Liver (tissue), 9 donors: ENCODE measurements around the gene JCAD. TPM values are rescaled to one million over a fixed set of nuclear protein-coding genes. Genes with fewer than 3 reads are reported as not detected.

ENCODE experiments used
- DNase-seq: peaks from one replicate; pipeline ENCODE4 v3.0.0-alpha.2; 2017; ENCODE audit warnings: low spot score
- H3K27ac ChIP-seq, 2 donors: one replicate each; pipeline ENCODE4 v1.7.0; 2013; ENCODE audit warnings: inconsistent platforms in 2 of 2, low read length in 2 of 2, control low read depth in 1 of 2, low read depth in 1 of 2, mild to moderate bottlenecking in 1 of 2
- H3K27me3 ChIP-seq, 4 donors: one replicate each; pipeline versions ENCODE4 v1.6.1 to v1.7.0; 2013; ENCODE audit warnings: low read length in 3 of 4, inconsistent platforms in 1 of 4, mild to moderate bottlenecking in 1 of 4, moderate library complexity in 1 of 4; ENCODE audit not compliant: control insufficient read depth in 4 of 4, insufficient read depth in 4 of 4
- H3K36me3 ChIP-seq, 4 donors: one replicate each; pipeline versions ENCODE4 v1.6.1 to v1.7.0; 2013; ENCODE audit warnings: low read length in 3 of 4, mild to moderate bottlenecking in 3 of 4, low read depth in 1 of 4, moderate library complexity in 1 of 4; ENCODE audit not compliant: control insufficient read depth in 4 of 4, insufficient read depth in 3 of 4
- H3K4me1 ChIP-seq, 4 donors: one replicate each; pipeline versions ENCODE4 v1.6.1 to v1.7.0; 2013; ENCODE audit warnings: low read length in 3 of 4, mild to moderate bottlenecking in 3 of 4, moderate library complexity in 1 of 4; ENCODE audit not compliant: control insufficient read depth in 4 of 4, insufficient read depth in 4 of 4
- H3K4me3 ChIP-seq, 3 donors: one replicate each; pipeline versions ENCODE4 v1.6.1 to v1.7.0; 2013; ENCODE audit warnings: low read length in 3 of 3, control low read depth in 1 of 3, low read depth in 1 of 3, mild to moderate bottlenecking in 1 of 3
- H3K9ac ChIP-seq, 2 donors: one replicate each; pipeline ENCODE4 v1.7.0; 2013; ENCODE audit warnings: low read length in 2 of 2, mild to moderate bottlenecking in 2 of 2, moderate library complexity in 2 of 2, control low read depth in 1 of 2, low read depth in 1 of 2
- H3K9me3 ChIP-seq, 4 donors: one replicate each; pipeline versions ENCODE4 v1.6.1 to v1.7.0; 2013; ENCODE audit warnings: low read length in 3 of 4; ENCODE audit not compliant: control insufficient read depth in 4 of 4
- ATF3 ChIP-seq: IDR thresholded peaks from 2 replicates; pipeline ENCODE4 v1.6.1; 2016; ENCODE audit warnings: antibody characterized with exemption
- EGR1 ChIP-seq, 2 donors: IDR thresholded peaks; 2 replicates each; pipeline ENCODE4 v1.6.1; 2016 to 2018; ENCODE audit warnings: antibody characterized with exemption in 2 of 2, low read depth in 2 of 2
- FOXA1 ChIP-seq: IDR thresholded peaks from 2 replicates; pipeline ENCODE4 v1.6.1; 2016; ENCODE audit warnings: antibody characterized with exemption
- FOXA2 ChIP-seq: IDR thresholded peaks from 2 replicates; pipeline ENCODE4 v1.6.1; 2016; ENCODE audit warnings: antibody characterized with exemption
- GABPA ChIP-seq, 2 donors: IDR thresholded peaks in 1 of 2; conservative IDR thresholded peaks in 1 of 2; 2 replicates each; pipeline ENCODE4 v1.6.1; 2016; ENCODE audit warnings: antibody characterized with exemption in 2 of 2, mild to moderate bottlenecking in 1 of 2, moderate library complexity in 1 of 2
- HNF4A ChIP-seq, 2 donors: conservative IDR thresholded peaks; 2 replicates each; pipeline ENCODE4 v1.6.1; 2016; ENCODE audit warnings: antibody characterized with exemption in 2 of 2, mild to moderate bottlenecking in 2 of 2
- HNF4G ChIP-seq: IDR thresholded peaks from 2 replicates; pipeline ENCODE4 v1.6.1; 2016; ENCODE audit warnings: antibody characterized with exemption
- JUND ChIP-seq, 2 donors: IDR thresholded peaks; 2 replicates each; pipeline ENCODE4 v1.6.1; 2016; ENCODE audit warnings: antibody characterized with exemption in 2 of 2
- NR2F2 ChIP-seq: IDR thresholded peaks from 2 replicates; pipeline ENCODE4 v1.6.1; 2016; ENCODE audit warnings: antibody characterized with exemption
- RAD21 ChIP-seq, 2 donors: IDR thresholded peaks; 2 replicates each; pipeline ENCODE4 v1.6.1; 2016; ENCODE audit warnings: antibody characterized with exemption in 2 of 2, mild to moderate bottlenecking in 2 of 2
- RXRA ChIP-seq, 2 donors: IDR thresholded peaks; 2 replicates each; pipeline ENCODE4 v1.6.1; 2017 to 2018; ENCODE audit warnings: antibody characterized with exemption in 2 of 2, mild to moderate bottlenecking in 1 of 2
- SP1 ChIP-seq: IDR thresholded peaks from 2 replicates; pipeline ENCODE4 v1.6.1; 2018; ENCODE audit warnings: antibody characterized with exemption, mild to moderate bottlenecking
- TAF1 ChIP-seq: conservative IDR thresholded peaks from 2 replicates; pipeline ENCODE4 v1.6.1; 2016; ENCODE audit warnings: antibody characterized with exemption, mild to moderate bottlenecking
- YY1 ChIP-seq: IDR thresholded peaks from 2 replicates; pipeline ENCODE4 v1.6.1; 2016; ENCODE audit warnings: antibody characterized with exemption, mild to moderate bottlenecking
- WGBS: extraction: QIAGEN DNeasy Blood & Tissue Kit; methylation state at CpG from one replicate; pipeline ENCODE4 v1.1.7; 2013; 5-methylcytosine and 5-hydroxymethylcytosine counted together
- polyA plus RNA-seq, 2 donors: library from polyadenylated mRNA; stranded (reverse) in 1 of 2; unstranded in 1 of 2; fragments of 200-250 nt in 1 of 2; fragments of >200 nt in 1 of 2; fragmentation: Nextera tagmentation in 1 of 2; extraction: Ambion mirVana in 1 of 2; gene quantifications; one replicate each; pipeline versions ENCODE4 v1.2.1 to v1.2.3, GENCODE V29; 2013 to 2015
- total RNA-seq, 2 donors: library from RNA; depleted of rRNA; stranded (reverse); fragments of >200 nt; gene quantifications; one replicate each; pipeline ENCODE4 v1.2.3, GENCODE V29; 2014
- TF ChIP-seq, protein P1 (sequence below): IDR thresholded peaks from 2 replicates; pipeline ENCODE4 v1.6.1; 2016; ENCODE audit warnings: antibody characterized with exemption, mild to moderate bottlenecking
- TF ChIP-seq, protein P2 (sequence below): IDR thresholded peaks from 2 replicates; pipeline ENCODE4 v1.6.1; 2016; ENCODE audit warnings: antibody characterized with exemption
- TF ChIP-seq, protein P3 (sequence below): fragments of 150-350 bp; IDR thresholded peaks from 2 replicates; pipeline ENCODE4 v1.5.1; 2017; ENCODE audit warnings: improper control_type of control experiment, low read depth, low read length; ENCODE audit not compliant: missing input control
- TF ChIP-seq, protein P4 (sequence below): IDR thresholded peaks from 2 replicates; pipeline ENCODE4 v1.6.1; 2016; ENCODE audit warnings: antibody characterized with exemption
- donor health status: healthy.
- donor health status: healthy.
- donor health status: healthy.
- donor health status: healthy.
- donor health status: healthy.

The JCAD gene
- total and polyA plus RNA-seq, 4 donors, result 0.77 to 3.2 (median 1.1) TPM

GRCh38 chr10:29968585-29968984 is 90.8 kb downstream of the JCAD start:
- no peak overlapping the region for H3K4me3 ChIP-seq
- DNase-seq, result no peak
- no peaks in the 10 kb centered on the region for H3K9me3 ChIP-seq
- H3K9ac ChIP-seq, result no peak overlapping the region
- H3K27me3 ChIP-seq, result no peaks in the 10 kb centered on the region
- TF ChIP-seq FOXA2 (no peak), RXRA (IDR thresholded peaks at IDR 0.05) (no peak), SP1 (no peak), TAF1 (no peak), YY1 (no peak), EGR1 (IDR thresholded peaks at IDR 0.05; ENCODE audit: low read depth in 2 of 2) (no peak), GABPA (IDR thresholded peaks at IDR 0.05 in 1 of 2, conservative IDR thresholded peaks at IDR 0.05 in 1 of 2) (no peak), JUND (IDR thresholded peaks at IDR 0.05) (no peak), HNF4G (no peak), NR2F2 (no peak), RAD21 (IDR thresholded peaks at IDR 0.05) (no peak), ATF3 (no peak), HNF4A (conservative IDR thresholded peaks at IDR 0.05) (no peak), FOXA1 (no peak)
- TF ChIP-seq, protein P1, sequence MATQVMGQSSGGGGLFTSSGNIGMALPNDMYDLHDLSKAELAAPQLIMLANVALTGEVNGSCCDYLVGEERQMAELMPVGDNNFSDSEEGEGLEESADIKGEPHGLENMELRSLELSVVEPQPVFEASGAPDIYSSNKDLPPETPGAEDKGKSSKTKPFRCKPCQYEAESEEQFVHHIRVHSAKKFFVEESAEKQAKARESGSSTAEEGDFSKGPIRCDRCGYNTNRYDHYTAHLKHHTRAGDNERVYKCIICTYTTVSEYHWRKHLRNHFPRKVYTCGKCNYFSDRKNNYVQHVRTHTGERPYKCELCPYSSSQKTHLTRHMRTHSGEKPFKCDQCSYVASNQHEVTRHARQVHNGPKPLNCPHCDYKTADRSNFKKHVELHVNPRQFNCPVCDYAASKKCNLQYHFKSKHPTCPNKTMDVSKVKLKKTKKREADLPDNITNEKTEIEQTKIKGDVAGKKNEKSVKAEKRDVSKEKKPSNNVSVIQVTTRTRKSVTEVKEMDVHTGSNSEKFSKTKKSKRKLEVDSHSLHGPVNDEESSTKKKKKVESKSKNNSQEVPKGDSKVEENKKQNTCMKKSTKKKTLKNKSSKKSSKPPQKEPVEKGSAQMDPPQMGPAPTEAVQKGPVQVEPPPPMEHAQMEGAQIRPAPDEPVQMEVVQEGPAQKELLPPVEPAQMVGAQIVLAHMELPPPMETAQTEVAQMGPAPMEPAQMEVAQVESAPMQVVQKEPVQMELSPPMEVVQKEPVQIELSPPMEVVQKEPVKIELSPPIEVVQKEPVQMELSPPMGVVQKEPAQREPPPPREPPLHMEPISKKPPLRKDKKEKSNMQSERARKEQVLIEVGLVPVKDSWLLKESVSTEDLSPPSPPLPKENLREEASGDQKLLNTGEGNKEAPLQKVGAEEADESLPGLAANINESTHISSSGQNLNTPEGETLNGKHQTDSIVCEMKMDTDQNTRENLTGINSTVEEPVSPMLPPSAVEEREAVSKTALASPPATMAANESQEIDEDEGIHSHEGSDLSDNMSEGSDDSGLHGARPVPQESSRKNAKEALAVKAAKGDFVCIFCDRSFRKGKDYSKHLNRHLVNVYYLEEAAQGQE, result no peak
- TF ChIP-seq, protein P2, sequence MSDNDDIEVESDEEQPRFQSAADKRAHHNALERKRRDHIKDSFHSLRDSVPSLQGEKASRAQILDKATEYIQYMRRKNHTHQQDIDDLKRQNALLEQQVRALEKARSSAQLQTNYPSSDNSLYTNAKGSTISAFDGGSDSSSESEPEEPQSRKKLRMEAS, result no peak
- TF ChIP-seq, protein P3, sequence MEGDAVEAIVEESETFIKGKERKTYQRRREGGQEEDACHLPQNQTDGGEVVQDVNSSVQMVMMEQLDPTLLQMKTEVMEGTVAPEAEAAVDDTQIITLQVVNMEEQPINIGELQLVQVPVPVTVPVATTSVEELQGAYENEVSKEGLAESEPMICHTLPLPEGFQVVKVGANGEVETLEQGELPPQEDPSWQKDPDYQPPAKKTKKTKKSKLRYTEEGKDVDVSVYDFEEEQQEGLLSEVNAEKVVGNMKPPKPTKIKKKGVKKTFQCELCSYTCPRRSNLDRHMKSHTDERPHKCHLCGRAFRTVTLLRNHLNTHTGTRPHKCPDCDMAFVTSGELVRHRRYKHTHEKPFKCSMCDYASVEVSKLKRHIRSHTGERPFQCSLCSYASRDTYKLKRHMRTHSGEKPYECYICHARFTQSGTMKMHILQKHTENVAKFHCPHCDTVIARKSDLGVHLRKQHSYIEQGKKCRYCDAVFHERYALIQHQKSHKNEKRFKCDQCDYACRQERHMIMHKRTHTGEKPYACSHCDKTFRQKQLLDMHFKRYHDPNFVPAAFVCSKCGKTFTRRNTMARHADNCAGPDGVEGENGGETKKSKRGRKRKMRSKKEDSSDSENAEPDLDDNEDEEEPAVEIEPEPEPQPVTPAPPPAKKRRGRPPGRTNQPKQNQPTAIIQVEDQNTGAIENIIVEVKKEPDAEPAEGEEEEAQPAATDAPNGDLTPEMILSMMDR, result no peak
- TF ChIP-seq, protein P4, sequence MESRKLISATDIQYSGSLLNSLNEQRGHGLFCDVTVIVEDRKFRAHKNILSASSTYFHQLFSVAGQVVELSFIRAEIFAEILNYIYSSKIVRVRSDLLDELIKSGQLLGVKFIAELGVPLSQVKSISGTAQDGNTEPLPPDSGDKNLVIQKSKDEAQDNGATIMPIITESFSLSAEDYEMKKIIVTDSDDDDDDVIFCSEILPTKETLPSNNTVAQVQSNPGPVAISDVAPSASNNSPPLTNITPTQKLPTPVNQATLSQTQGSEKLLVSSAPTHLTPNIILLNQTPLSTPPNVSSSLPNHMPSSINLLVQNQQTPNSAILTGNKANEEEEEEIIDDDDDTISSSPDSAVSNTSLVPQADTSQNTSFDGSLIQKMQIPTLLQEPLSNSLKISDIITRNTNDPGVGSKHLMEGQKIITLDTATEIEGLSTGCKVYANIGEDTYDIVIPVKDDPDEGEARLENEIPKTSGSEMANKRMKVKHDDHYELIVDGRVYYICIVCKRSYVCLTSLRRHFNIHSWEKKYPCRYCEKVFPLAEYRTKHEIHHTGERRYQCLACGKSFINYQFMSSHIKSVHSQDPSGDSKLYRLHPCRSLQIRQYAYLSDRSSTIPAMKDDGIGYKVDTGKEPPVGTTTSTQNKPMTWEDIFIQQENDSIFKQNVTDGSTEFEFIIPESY, result no peak
- no peak overlapping the region for H3K27ac ChIP-seq
- no peaks in the 10 kb centered on the region for H3K36me3 ChIP-seq
- H3K4me1 ChIP-seq, result no peaks in the 10 kb centered on the region
- WGBS, result 89% methylated on average over 3 of the region's 3 CpGs
